ENCODE data around the gene FAM171A2. TPM values are rescaled to one million over a fixed set of nuclear protein-coding genes. Genes with fewer than 3 reads are reported as not detected.

The FAM171A2 gene
- total RNA-seq, 3 donors from 2014 or later: 0.88 to 2.9 (median 2.7) TPM

DNA sequence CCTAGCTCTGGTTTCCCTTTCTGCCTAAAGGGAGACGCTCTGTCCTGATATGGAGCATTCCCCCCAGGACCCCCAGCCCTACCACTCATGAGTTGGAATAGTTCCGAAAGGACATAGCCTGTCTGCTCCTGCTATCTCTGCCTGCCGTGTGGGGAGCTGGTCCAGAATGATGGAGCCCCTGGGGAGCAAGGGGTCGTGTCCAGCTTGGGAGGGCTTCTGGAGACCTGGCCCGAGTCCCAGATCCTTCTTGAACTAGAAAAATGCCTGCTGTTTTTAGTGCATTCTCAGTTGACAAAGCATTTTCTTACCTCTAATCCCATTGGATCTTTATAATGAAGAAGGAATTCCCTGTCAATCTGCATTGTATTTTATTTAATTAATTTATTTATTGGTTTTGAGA is 27.7 kb downstream of the FAM171A2 start:
- Histone ChIP-seq H3K4me1 (peaks cover 0 to 2% of the 10 kb centered on the region in 2 donors), H3K27ac (no peak overlapping the region), H3K36me3 (no peaks in the 10 kb centered on the region), H3K9me3 (no peaks in the 10 kb centered on the region), H3K27me3 (no peaks in the 10 kb centered on the region), H3K4me3 (no peak overlapping the region)
- intact Hi-C loops (cut with DNase I; ENCODE audit: low total_unique reads): no loop called here
- TF ChIP-seq, protein P1, sequence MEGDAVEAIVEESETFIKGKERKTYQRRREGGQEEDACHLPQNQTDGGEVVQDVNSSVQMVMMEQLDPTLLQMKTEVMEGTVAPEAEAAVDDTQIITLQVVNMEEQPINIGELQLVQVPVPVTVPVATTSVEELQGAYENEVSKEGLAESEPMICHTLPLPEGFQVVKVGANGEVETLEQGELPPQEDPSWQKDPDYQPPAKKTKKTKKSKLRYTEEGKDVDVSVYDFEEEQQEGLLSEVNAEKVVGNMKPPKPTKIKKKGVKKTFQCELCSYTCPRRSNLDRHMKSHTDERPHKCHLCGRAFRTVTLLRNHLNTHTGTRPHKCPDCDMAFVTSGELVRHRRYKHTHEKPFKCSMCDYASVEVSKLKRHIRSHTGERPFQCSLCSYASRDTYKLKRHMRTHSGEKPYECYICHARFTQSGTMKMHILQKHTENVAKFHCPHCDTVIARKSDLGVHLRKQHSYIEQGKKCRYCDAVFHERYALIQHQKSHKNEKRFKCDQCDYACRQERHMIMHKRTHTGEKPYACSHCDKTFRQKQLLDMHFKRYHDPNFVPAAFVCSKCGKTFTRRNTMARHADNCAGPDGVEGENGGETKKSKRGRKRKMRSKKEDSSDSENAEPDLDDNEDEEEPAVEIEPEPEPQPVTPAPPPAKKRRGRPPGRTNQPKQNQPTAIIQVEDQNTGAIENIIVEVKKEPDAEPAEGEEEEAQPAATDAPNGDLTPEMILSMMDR (IDR thresholded peaks at IDR 0.05): no peak
- TF ChIP-seq POLR2AphosphoS5 (IDR thresholded peaks at IDR 0.05) (no peak), POLR2A (IDR thresholded peaks at IDR 0.05) (no peak)
- no peak for DNase-seq (ENCODE audit: low spot score in 2 of 2)

DNA sequence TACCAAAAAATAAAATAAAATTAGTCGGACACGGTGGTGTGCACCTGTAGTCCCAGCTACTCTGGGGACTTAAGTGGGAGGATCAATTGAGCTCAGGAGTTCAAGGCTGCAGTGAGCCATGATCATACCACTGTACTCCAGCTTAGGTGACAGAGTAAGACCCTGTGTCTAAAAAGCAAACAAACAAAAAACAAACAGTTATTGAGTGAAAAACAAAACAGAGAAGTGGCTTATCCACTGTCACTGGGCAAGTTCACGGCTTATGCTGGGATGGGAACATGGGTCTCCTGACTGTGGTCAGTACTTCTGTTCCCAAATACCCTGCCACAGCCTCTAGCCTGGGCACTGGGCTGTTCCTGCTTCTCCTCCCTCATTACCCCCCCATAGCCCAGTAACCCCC is 28.1 kb downstream of the FAM171A2 start:
- no peak for TF ChIP-seq POLR2AphosphoS5 (IDR thresholded peaks at IDR 0.05)
- no peak for TF ChIP-seq POLR2A (IDR thresholded peaks at IDR 0.05)
- TF ChIP-seq, protein P1 (IDR thresholded peaks at IDR 0.05): no peak
- Histone ChIP-seq H3K9me3 (no peaks in the 10 kb centered on the region), H3K4me1 (peaks cover 0 to 2% of the 10 kb centered on the region in 2 donors), H3K4me3 (no peak overlapping the region), H3K27ac (no peak overlapping the region), H3K36me3 (no peaks in the 10 kb centered on the region), H3K27me3 (no peaks in the 10 kb centered on the region)
- DNase-seq (ENCODE audit: low spot score in 2 of 2): no peak
- intact Hi-C loops (cut with DNase I; ENCODE audit: low total_unique reads): no loop called here

DNA sequence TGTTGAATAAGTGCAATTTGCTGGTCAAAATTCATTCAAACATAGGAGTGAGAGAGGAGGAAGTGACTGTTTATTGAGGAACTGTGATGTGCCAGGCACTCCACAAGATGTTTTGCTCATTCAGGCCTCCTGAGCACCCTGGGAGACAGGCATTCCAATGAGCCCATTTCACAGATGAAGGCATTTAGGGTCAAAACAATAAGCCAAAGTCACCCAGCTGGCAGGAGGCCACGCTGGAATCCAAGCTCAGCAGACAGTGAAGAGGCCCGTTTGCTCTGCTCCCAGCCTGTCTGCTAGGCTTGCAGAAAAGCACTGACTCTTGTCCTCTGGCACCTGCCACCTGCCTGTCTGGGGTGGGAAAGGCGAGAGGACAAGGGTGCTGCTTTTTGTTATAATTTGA is 28.9 kb downstream of the FAM171A2 start:
- DNase-seq (ENCODE audit: low spot score in 2 of 2): no peak
- Histone ChIP-seq H3K9me3 (no peaks in the 10 kb centered on the region), H3K4me1 (peaks cover 0 to 2% of the 10 kb centered on the region in 2 donors), H3K36me3 (no peaks in the 10 kb centered on the region), H3K4me3 (no peak overlapping the region), H3K27me3 (no peaks in the 10 kb centered on the region), H3K27ac (no peak overlapping the region)
- intact Hi-C loops (cut with DNase I; ENCODE audit: low total_unique reads): no loop called here
- TF ChIP-seq POLR2A (IDR thresholded peaks at IDR 0.05) (no peak), POLR2AphosphoS5 (IDR thresholded peaks at IDR 0.05) (no peak)
- TF ChIP-seq, protein P1 (IDR thresholded peaks at IDR 0.05): no peak

DNA sequence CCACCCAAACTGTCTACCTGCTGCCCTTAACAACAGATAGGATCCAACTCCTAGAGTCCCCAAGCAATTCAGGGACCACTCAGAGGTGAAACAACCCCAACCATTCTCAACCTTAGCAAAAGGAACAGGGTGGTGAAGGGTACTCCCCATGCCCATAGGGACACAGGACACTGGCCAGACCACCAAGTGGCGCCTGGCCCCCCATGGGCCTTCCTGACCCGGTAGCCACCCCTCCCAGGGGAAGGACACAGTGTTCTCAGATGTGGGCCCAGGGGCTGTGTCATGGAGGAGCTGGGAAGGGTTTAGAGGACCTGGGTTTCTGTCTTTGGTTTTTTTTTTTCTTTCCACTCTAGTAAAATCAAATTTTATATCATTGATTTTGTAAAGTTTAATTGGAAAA is 29.3 kb downstream of the FAM171A2 start:
- Histone ChIP-seq H3K27ac (no peak overlapping the region), H3K36me3 (no peaks in the 10 kb centered on the region), H3K4me1 (peaks cover 0 to 2% of the 10 kb centered on the region in 2 donors), H3K4me3 (no peak overlapping the region), H3K27me3 (no peaks in the 10 kb centered on the region), H3K9me3 (no peaks in the 10 kb centered on the region)
- DNase-seq (ENCODE audit: low spot score in 2 of 2): no peak
- intact Hi-C loops (cut with DNase I; ENCODE audit: low total_unique reads): no loop called here
- TF ChIP-seq, protein P1 (IDR thresholded peaks at IDR 0.05): no peak
- TF ChIP-seq POLR2AphosphoS5 (IDR thresholded peaks at IDR 0.05) (no peak), POLR2A (IDR thresholded peaks at IDR 0.05) (no peak)

DNA sequence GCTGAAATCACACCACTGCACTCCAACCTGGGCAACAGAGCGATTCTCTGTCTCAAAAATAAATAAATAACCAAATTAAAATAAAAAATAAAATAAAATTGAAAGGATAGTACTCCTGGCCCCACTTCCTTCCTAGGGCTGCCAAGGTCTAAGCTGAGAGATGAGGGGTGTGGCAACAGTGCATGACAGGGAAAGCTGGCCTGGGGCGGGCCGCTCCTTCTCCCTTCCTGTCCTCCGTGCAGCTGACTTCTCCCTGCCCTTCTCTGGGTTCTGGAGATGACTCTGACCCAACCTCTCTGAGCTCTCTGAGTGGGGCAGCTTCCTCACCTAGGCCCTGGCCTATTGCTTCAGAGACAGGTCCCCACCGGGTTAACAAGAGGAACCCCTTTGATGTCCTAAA is 30.3 kb downstream of the FAM171A2 start:
- Histone ChIP-seq H3K4me3 (no peak overlapping the region), H3K9me3 (no peaks in the 10 kb centered on the region), H3K36me3 (no peaks in the 10 kb centered on the region), H3K27me3 (no peaks in the 10 kb centered on the region), H3K27ac (no peak overlapping the region), H3K4me1 (peaks cover 0 to 2% of the 10 kb centered on the region in 2 donors)
- no peak for DNase-seq (ENCODE audit: low spot score in 2 of 2)
- intact Hi-C loops (cut with DNase I; ENCODE audit: low total_unique reads): no loop called here
- no peak for TF ChIP-seq POLR2AphosphoS5 (IDR thresholded peaks at IDR 0.05)
- TF ChIP-seq, protein P1 (IDR thresholded peaks at IDR 0.05): no peak
- TF ChIP-seq POLR2A (IDR thresholded peaks at IDR 0.05): no peak
